DMS79 (cell line): ENCODE data around the gene GDI1.

Source experiments
- DNase-seq: peaks from one replicate; lab custom pipeline; 2025; lab: John Stamatoyannopoulos, UW

GDI1 gene

GRCh38 chrX:154482786-154483185, 45.8 kb downstream of the GDI1 start:
- DNase-seq: no peak

GRCh38 chrX:154483325-154483724, 46.4 kb downstream of the GDI1 start:
- no peak for DNase-seq

DNA sequence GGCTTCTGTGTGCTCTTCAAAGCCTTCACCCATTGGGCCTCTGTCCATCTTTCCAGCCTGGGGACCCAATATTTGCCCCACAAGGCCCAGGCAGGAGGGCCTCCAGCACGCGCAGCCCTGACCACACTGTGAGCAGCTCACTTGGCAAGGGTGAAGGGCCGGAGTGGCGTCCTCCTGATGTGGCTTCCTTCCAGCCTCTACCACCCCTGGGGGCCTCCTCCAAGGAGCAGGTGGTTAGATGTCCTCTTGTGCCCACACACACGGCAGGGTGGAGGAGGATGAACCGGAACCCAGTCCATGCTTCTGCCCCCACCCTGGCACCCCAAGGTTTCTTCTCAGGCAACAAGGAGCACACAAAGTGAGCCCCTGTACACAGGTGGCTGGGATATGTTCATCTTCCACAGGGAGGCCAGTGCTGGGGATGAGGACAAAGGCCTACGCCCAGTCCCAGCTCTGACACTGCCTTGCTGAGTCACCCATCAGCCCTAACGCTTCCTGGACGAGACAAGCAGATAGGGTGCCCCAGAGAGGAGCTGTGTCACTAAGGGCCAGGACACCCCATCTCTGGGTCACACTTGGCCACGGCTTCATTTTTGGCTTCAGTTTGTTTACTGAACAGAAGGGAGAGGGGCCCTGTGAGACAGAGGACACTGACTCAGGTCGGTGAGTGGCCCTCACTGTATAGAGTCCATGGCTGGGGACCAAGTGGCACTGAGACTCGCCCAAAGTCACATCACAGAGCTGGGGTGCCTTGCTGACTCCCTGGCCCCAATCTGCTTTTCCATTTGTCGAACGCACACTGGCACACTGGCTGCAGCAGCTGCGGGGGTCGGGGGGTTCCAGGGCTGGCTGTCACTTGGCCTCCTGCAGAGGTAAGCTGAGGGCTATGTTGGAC, 47.5 kb downstream of the GDI1 start:
- DNase-seq: no peak

DNA sequence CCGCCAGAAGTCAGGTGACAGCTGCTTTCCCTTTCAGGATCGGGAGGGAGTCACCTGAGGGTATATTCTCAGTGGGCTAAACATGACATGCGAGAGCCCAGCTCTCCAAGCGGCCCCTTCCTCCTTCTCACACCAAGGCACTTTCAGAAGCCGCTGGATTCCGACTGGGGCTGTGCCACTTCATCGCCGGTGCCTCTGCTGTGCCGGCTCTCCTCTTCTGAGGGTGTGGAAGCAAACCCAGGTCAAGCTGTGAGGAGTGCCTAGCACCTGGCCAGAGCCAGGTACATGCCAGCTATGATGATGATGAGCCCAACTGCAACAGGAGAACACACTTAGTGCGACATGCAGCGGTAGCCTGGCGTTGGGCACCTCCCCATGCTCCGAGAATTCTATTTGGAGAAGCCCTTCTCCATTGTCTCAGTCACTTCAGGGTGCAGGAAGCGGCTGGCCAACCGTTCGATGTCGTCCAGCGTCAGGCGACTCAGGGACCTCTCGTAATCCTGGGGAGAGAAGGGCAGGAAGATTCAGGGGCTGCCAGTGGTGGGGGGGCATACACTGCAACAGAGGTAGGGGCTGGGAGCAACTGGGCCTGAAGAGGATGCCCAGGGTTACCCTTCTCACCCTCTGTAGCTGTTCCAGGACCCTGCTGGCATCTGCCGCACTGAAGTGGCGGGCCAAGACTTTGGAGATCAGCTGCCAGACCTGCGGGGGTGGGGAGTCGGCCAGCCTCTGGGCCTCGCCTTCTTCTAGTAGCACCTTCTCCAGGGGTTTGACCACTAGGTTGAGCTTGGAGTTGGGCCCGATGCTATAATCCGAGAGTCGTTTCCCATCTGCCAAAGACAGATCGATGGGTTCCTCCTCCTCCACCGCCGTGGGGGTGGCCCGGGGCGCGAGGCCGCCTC, 48.4 kb downstream of the GDI1 start:
- no peak for DNase-seq

DNA sequence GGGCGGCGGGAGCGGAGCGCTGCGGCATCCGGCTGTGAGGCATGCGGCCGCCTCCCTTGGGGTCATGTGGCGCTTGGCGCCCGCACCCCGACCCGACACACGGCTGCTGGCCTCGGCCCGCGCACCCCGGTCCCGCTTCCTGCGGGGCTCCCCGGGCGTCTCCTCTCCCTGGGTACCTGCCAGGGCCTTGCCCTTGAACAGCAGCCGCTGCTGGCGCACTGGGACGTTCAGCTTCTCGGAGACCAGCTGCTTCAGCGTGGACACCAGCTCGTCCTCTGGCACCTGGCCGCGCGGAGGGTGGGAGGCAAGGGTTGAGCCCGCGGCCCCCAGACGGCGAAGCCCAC, 49.1 kb downstream of the GDI1 start:
- no peak for DNase-seq

DNA sequence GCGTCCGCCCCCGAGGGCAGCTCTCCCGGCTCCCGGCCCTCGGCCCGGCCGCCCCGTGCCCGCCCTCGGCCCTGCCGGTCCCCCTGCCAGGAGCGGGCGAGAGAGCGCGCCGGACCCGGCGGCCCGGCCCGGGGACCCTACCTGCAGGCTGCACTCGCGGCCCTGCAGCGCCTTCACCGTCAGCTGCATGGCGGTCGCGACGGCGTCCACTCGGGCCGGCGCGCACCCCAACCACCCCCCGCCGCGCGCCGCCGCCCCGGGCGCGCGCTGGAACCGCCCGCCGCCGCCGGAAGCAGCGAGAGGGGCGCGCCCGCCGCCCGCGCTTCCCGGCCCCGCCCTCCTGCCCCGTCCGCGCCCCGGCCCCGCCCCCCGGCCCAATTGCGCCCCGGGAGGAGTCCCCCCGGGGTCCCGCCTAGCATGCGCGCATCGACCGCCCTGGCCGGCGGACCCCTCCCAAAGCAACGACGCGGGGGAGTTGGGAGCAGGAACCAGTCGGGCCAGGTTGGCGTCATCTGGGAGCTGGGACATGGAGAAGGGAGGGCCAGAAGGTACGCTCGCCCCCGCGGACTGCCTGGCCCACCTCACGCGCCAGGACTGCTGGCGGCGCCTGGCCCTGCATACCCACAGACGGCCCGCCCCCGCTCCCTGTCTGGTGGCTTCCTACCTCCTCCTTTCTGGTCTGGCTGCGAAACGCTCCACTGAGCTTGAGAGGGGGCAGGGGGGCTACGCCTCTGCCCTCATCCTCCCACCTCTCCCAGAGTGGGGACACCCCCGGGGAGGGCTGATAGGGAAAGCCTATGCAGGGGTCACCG, 49.6 kb downstream of the GDI1 start, which contains the start of gene UBL4A:
TSS of gene UBL4A (minus strand) at position 220 of the 812 bp plus-strand sequence. CDS start at position 189, 31 bp downstream.
- peak; percentile 34 for DNase-seq

DNA sequence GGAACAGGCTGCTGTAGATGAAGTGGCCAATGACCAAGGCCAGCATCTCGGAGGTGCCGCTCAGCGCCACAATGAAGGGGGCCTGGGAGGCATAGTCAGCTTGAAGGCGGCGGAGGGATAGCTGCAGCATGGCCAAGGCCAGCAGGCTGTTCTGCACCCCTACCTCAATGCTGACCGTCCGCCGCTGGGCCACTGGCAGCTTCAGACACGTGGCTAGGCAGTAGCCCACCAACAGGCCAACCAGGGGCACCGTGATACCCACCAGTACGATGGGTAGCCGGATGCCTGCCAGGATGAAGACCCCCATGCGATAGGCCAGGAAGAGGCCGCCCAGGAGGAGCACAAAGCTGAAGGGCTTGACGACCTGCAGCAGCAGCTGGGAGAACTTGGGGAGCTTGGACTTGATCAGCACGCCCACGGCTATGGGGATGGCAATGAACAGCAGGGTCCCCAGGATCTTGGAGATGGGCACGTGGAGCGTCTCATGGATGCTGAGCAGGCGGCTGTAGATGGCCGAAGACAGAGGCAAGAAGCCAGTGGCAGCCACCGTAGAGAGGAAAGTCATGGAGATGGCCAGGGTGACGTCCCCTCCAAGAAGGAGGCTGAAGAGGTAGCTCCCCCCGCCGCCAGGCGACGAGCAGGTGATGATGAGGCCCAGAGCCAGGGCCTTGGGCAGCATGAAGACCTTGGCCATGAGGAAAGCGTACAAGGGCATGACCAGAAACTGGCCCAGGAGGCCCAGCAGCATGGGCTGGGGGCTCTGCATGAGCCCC, 50.8 kb downstream of the GDI1 start:
- no peak for DNase-seq

DNA sequence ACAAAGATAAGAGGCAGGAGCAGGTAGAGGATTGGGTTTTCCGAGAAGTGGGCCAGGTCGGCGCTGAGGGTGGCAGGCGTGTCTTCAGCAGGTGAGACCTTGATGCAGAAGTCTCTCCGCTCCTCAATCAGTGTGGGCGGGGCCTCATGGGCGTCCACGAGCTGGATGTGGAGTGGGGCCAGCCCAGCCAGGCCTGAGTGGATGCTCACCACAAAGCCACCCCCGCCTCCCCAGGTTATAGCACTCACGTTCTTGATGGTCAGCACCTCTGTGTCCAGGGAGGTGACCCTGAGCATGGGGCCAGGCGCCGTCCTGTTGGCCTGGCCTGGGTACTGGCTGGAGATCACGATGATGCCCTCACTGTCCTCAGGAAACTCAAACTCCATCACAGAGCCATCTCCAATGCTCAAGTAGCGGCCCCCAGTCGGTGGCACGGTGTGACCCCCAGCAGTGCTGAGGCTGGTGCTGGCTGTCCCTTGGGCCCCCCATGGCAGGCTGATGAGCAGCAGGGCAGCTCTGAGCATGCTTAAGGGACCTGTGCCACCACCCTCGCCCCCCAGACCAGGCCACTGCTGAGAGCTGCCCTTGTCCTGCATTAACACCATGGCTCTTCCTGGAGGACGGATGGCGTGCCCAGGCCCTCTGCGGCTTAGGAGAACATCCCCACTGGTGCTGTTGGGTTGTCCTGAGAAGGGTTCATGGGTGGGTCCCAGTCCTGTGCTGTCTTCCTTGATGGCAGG, 51.6 kb downstream of the GDI1 start:
- DNase-seq: no peak

DNA sequence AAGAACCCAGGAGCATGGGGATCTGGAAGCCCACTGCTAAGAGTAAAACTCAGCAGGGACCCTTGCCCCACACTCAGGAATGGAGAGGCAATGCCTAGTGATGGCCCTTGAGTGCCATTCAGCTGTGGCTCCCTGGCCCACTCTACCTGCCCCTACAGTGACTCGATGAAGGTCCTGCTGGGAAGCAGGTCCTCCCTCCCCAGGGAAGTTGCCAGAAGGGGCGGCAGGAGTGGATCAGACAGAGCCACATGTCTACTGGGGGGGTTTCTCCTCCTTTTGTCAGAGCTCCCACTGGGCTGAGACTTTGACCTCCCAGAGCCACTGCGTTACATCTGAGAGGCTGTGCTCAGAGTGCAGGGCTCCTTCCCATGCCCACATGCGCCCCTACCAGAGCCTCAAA, 52.2 kb downstream of the GDI1 start:
- no peak for DNase-seq

GRCh38 chrX:154490021-154490413, 53.1 kb downstream of the GDI1 start:
- no peak for DNase-seq

- DNase-seq: peak; percentile 71
Measured at GRCh38 chrX:154490414-154491083, 53.6 kb downstream of the GDI1 start, which contains the start of gene SLC10A3. Gene SLC10A3 (minus strand): TSS chrX:154490629. CDS start chrX:154488940, 1,689 bp downstream.
